Cardiac muscle cell (in vitro differentiated cells and primary cell): ENCODE measurements around the gene FOXC1. TPM values are rescaled to one million over a fixed set of nuclear protein-coding genes. Genes with fewer than 3 reads are reported as not detected.
A peak's percentile ranks its signal among the peaks of the same experiment; 100 is the strongest.

Source experiments
- DNase-seq, 2 donors: peaks; one replicate each; pipeline versions ENCODE4 v3.0.0 to v3.0.0-alpha.2; 2010 to 2017; ENCODE audit warnings: low read depth in 1 of 2, low spot score in 1 of 2
- H3K27ac ChIP-seq: fragments of 200-600 bp; sonication (generic); 2 replicates; pipeline ENCODE4 v1.5.1; 2016
- H3K27me3 ChIP-seq: fragments of 200-600 bp; sonication (generic); 2 replicates; pipeline ENCODE4 v1.6.0; 2016; ENCODE audit warnings: control low read depth
- H3K36me3 ChIP-seq: fragments of 200-600 bp; sonication (generic); 2 replicates; pipeline ENCODE4 v1.5.1; 2016; ENCODE audit warnings: control low read depth
- H3K4me1 ChIP-seq: fragments of 200-600 bp; sonication (generic); 2 replicates; pipeline ENCODE4 v1.8.1; 2017; ENCODE audit warnings: low read depth, mild to moderate bottlenecking, mixed run types
- H3K4me3 ChIP-seq: fragments of 200-600 bp; sonication (generic); 2 replicates; pipeline ENCODE4 v1.5.1; 2016; ENCODE audit warnings: mild to moderate bottlenecking
- H3K9me3 ChIP-seq: fragments of 200-600 bp; sonication (generic); 2 replicates; pipeline ENCODE4 v1.5.1; 2017; ENCODE audit warnings: low read depth, mild to moderate bottlenecking, control low read depth
- polyA plus RNA-seq: library from polyadenylated mRNA; unstranded; fragments of >200 nt; fragmentation: Nextera tagmentation; extraction: Ambion mirVana; gene quantifications from 2 replicates; pipeline ENCODE4 v1.2.1, GENCODE V29; 2016
- total RNA-seq: library from RNA; depleted of rRNA; stranded (reverse); fragments of >200 nt; gene quantifications from 2 replicates; pipeline ENCODE4 v1.2.3, GENCODE V29; 2016
- TF ChIP-seq, protein P1 (sequence below): IDR thresholded peaks from 2 replicates; pipeline ENCODE4 v1.5.1; 2012; ENCODE audit warnings: low read depth, mild to moderate bottlenecking, low read length

The FOXC1 gene
- total and polyA plus RNA-seq, 2 experiments from 2014 or later: 2.5 to 3.4 TPM

DNA sequence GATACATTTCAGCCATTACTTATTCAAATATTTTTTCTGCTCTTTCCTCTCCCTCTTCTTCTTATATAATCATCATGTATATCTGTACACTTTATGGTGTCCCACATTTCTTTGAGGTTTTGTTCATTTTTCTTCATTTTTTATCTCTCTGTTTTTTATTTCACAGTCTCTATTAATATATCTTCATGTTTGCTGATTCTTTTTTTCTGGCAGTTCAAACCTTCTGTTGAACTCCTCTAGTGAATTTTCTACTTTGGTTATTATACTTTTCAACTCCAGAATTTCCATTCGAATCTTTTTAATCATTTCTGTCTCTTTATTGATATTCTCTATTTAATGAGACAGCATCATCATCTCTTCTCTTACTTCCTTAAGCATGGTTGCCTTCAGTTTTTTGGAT is 38.9 kb upstream of the FOXC1 start:
- Histone ChIP-seq H3K36me3 (no peaks in the 10 kb centered on the region), H3K27me3 (no peaks in the 10 kb centered on the region), H3K4me1 (no peaks in the 10 kb centered on the region), H3K4me3 (no peak overlapping the region), H3K27ac (no peak overlapping the region), H3K9me3 (no peaks in the 10 kb centered on the region)
- no peak for DNase-seq
- TF ChIP-seq, protein P1, sequence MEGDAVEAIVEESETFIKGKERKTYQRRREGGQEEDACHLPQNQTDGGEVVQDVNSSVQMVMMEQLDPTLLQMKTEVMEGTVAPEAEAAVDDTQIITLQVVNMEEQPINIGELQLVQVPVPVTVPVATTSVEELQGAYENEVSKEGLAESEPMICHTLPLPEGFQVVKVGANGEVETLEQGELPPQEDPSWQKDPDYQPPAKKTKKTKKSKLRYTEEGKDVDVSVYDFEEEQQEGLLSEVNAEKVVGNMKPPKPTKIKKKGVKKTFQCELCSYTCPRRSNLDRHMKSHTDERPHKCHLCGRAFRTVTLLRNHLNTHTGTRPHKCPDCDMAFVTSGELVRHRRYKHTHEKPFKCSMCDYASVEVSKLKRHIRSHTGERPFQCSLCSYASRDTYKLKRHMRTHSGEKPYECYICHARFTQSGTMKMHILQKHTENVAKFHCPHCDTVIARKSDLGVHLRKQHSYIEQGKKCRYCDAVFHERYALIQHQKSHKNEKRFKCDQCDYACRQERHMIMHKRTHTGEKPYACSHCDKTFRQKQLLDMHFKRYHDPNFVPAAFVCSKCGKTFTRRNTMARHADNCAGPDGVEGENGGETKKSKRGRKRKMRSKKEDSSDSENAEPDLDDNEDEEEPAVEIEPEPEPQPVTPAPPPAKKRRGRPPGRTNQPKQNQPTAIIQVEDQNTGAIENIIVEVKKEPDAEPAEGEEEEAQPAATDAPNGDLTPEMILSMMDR: no peak

DNA sequence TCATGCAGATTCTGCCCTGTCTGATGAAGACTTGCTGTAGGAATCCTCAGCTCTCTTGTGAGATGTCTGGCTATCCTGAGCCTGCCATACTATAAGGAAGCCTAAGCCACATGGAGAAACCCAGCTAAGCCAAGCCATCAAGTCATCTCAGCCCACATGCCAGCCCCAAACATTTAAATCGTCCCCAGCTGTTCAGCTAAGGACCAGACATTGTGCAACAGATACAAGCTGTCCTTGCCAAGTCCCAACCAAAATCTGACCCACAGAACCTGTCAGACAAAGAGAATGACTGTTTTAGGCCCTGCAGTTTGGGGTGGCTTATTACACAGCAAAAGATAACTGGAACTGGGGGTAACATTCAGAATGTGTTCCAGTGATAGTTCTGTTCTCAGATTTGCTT is 36.8 kb upstream of the FOXC1 start:
- H3K27ac ChIP-seq: no peak overlapping the region
- peak in 1 of 2 donors; percentile 22 for DNase-seq
- no peak overlapping the region for H3K4me3 ChIP-seq
- no peaks in the 10 kb centered on the region for H3K4me1 ChIP-seq
- TF ChIP-seq, protein P1: no peak
- no peaks in the 10 kb centered on the region for H3K9me3 ChIP-seq
- H3K27me3 ChIP-seq: no peaks in the 10 kb centered on the region
- H3K36me3 ChIP-seq: no peaks in the 10 kb centered on the region

DNA sequence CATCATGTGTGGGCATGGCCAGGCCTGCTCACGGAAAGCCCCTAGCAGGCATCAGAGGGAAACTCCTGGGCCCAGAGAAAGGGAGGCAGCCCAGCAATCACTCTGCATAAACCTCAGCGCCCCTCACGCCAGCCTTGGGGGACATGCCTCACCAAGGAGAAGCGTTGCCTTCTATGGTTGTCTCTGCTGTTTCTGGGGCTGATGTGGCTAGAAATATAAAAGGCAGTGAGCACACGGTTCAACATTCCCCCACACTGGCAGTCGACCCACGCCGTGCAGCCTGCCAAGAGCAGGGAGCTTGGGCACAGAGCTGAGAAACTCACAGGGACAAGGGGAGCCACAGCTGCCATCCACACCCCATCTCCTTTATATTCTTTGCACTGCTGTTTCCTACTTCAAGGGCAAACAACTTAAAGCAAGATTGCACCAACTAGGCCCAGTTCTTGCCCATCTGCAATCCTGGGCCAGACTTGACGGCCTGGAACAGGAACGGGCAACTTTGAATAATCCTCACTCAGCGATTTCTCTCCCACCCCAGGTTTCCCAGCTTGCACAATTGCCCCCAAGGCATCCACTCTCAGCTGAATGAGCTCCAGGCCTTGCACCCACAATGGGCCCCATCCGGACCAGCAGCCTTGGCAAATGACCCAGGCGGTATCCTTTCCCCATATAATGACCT is 35.5 kb upstream of the FOXC1 start:
- Histone ChIP-seq H3K9me3 (no peaks in the 10 kb centered on the region), H3K27me3 (no peaks in the 10 kb centered on the region), H3K27ac (no peak overlapping the region), H3K4me3 (no peak overlapping the region), H3K4me1 (no peaks in the 10 kb centered on the region), H3K36me3 (no peaks in the 10 kb centered on the region)
- DNase-seq: no peak
- TF ChIP-seq, protein P1: no peak

DNA sequence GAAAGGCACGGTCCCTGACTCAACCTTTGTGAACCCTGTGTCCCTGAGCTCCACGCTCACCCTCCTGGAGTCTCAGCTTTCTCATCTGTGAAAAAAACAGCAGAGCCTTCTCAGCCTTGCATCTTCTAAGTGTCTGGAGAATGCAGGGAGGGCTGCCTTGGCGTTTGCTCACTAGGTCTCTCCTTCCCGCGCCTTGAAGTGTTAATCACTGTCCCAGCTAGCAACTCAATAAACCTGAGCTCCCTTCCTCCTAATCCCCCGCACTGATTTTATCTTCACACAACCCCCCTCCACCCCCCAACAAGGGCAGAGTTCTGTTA is 34.9 kb upstream of the FOXC1 start:
- no peak for DNase-seq
- H3K4me3 ChIP-seq: no peak overlapping the region
- no peaks in the 10 kb centered on the region for H3K9me3 ChIP-seq
- no peaks in the 10 kb centered on the region for H3K36me3 ChIP-seq
- no peaks in the 10 kb centered on the region for H3K27me3 ChIP-seq
- no peak overlapping the region for H3K27ac ChIP-seq
- TF ChIP-seq, protein P1: no peak
- H3K4me1 ChIP-seq: no peaks in the 10 kb centered on the region

DNA sequence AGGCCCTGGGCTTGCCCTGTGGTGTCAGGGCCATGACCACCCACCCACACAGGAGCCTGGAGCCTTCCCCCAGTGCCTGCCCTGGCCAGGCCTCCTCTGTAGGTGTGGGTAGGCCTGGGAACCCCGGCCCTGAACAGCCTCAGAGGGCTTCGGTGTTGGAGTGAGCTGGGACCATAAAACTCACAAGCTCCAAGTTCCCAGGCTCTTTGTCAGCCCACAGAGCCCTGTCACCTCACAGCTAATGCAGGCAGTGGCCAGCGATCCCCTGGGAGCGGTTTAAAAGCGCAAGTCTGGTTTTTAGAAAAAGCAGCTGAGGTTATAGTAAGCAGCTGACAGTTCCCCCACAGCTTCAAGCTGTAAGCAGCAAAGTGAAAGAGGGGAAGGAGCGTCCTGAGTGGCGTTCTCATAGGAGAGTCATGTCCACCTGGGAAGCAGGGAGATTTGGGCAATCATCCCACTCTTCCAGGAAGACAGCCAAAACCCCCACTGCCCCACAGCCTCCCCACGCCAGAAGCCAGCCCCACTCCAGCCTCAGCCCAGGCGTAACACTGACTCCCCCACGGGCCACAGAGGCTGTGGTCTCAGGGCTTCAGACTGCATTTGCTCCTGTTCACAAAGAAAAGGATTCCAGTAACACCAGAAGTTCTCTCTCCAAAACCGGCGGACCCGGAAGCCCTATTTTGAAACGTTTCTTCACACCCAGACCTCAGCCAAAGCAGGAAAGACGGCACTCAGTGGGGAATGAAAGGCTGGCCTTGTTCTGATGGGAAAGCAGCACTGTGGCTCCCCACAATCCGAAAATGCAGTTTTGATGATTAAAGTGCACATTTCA is 34.3 kb upstream of the FOXC1 start:
- Histone ChIP-seq H3K4me3 (no peak overlapping the region), H3K27ac (peak overlapping the region; percentile 50), H3K9me3 (no peaks in the 10 kb centered on the region), H3K4me1 (no peaks in the 10 kb centered on the region), H3K36me3 (no peaks in the 10 kb centered on the region), H3K27me3 (no peaks in the 10 kb centered on the region)
- DNase-seq: peak; percentile 30 to 81
- TF ChIP-seq, protein P1: no peak
